ENCODE measurements around the gene ARMC2.

The ARMC2 gene

GRCh38 chr6:108983151-108983550 lies 134.9 kb downstream of the ARMC2 start:
- H3K4me3 ChIP-seq (ENCODE audit: low read depth, low read length), result no peak overlapping the region
- peak; percentile 42 for DNase-seq (ENCODE audit: low read depth)
- no peak for TF ChIP-seq CTCF (conservative IDR thresholded peaks at IDR 0.05; ENCODE audit: low read depth, low read length)

GRCh38 chr6:108985301-108985700 lies 137.1 kb downstream of the ARMC2 start:
- DNase-seq (ENCODE audit: low read depth), result no peak
- no peak overlapping the region for H3K4me3 ChIP-seq (ENCODE audit: low read depth, low read length)
- no peak for TF ChIP-seq CTCF (conservative IDR thresholded peaks at IDR 0.05; ENCODE audit: low read depth, low read length)

- H3K4me3 ChIP-seq (ENCODE audit: low read depth, low read length), result no peak overlapping the region
- TF ChIP-seq CTCF (conservative IDR thresholded peaks at IDR 0.05; ENCODE audit: low read depth, low read length), result no peak
- DNase-seq (ENCODE audit: low read depth), result no peak
Measured at GRCh38 chr6:108987156-108987555, 138.9 kb downstream of the ARMC2 start.

- no peak overlapping the region for H3K4me3 ChIP-seq (ENCODE audit: low read depth, low read length)
- no peak for TF ChIP-seq CTCF (conservative IDR thresholded peaks at IDR 0.05; ENCODE audit: low read depth, low read length)
- peak; percentile 17 for DNase-seq (ENCODE audit: low read depth)
Measured at GRCh38 chr6:108988296-108988695, 140.1 kb downstream of the ARMC2 start.

GRCh38 chr6:108988765-108989164 lies 140.5 kb downstream of the ARMC2 start:
- TF ChIP-seq CTCF (conservative IDR thresholded peaks at IDR 0.05; ENCODE audit: low read depth, low read length), result no peak
- H3K4me3 ChIP-seq (ENCODE audit: low read depth, low read length), result no peak overlapping the region
- DNase-seq (ENCODE audit: low read depth), result no peak

GRCh38 chr6:108989700-108990099 lies 141.5 kb downstream of the ARMC2 start:
- TF ChIP-seq CTCF (conservative IDR thresholded peaks at IDR 0.05; ENCODE audit: low read depth, low read length), result no peak
- no peak overlapping the region for H3K4me3 ChIP-seq (ENCODE audit: low read depth, low read length)
- no peak for DNase-seq (ENCODE audit: low read depth)

GRCh38 chr6:108993876-108994275 lies 145.7 kb downstream of the ARMC2 start:
- no peak overlapping the region for H3K4me3 ChIP-seq (ENCODE audit: low read depth, low read length)
- DNase-seq (ENCODE audit: low read depth), result no peak
- TF ChIP-seq CTCF (conservative IDR thresholded peaks at IDR 0.05; ENCODE audit: low read depth, low read length), result no peak
